GM23248 (cell line): ENCODE measurements around the gene TAB3. TPM values are rescaled to one million over a fixed set of nuclear protein-coding genes. Genes with fewer than 3 reads are reported as not detected.

Source experiments
- DNase-seq: peaks from one replicate; pipeline ENCODE4 v3.0.0-alpha.2; 2015
- H2AFZ ChIP-seq: fragments of 200-600 bp; sonication (generic); 2 replicates; pipeline ENCODE4 v1.6.1; 2016; ENCODE audit warnings: antibody characterized with exemption
- H3F3A ChIP-seq: fragments of 200-600 bp; sonication (generic); 2 replicates; pipeline ENCODE4 v1.6.1; 2016; ENCODE audit warnings: mild to moderate bottlenecking, antibody characterized with exemption, mixed run types; ENCODE audit not compliant: insufficient read depth
- H3K27ac ChIP-seq: fragments of 200-600 bp; sonication (generic); 2 replicates; pipeline ENCODE4 v1.5.1; 2016; ENCODE audit warnings: mild to moderate bottlenecking
- H3K27me3 ChIP-seq: fragments of 200-600 bp; sonication (generic); replicated peaks from 2 replicates; pipeline ENCODE4 v1.6.1; 2016; ENCODE audit warnings: mild to moderate bottlenecking; ENCODE audit not compliant: insufficient read depth
- H3K36me3 ChIP-seq: fragments of 200-600 bp; sonication (generic); 2 replicates; pipeline ENCODE4 v1.6.1; 2016; ENCODE audit warnings: low read depth, mild to moderate bottlenecking
- H3K4me1 ChIP-seq: fragments of 200-600 bp; sonication (generic); 2 replicates; pipeline ENCODE4 v1.6.1; 2016; ENCODE audit warnings: mild to moderate bottlenecking; ENCODE audit not compliant: insufficient read depth
- H3K4me2 ChIP-seq: fragments of 200-600 bp; sonication (generic); one replicate; pipeline ENCODE4 v1.6.1; 2016; ENCODE audit warnings: mild to moderate bottlenecking; ENCODE audit not compliant: unreplicated experiment
- H3K4me3 ChIP-seq: fragments of 200-600 bp; sonication (generic); 2 replicates; pipeline ENCODE4 v1.5.1; 2016; ENCODE audit warnings: mild to moderate bottlenecking
- H3K79me2 ChIP-seq: fragments of 200-600 bp; sonication (generic); 2 replicates; pipeline ENCODE4 v1.6.1; 2016; ENCODE audit warnings: mild to moderate bottlenecking; ENCODE audit not compliant: insufficient read depth
- H3K9ac ChIP-seq: fragments of 200-600 bp; sonication (generic); 2 replicates; pipeline ENCODE4 v1.6.1; 2016; ENCODE audit warnings: mild to moderate bottlenecking
- H3K9me2 ChIP-seq: fragments of 200-600 bp; sonication (generic); 2 replicates; pipeline ENCODE4 v1.6.1; 2016; ENCODE audit warnings: mixed run types, mild to moderate bottlenecking, moderate library complexity; ENCODE audit not compliant: insufficient read depth
- H3K9me3 ChIP-seq: fragments of 200-600 bp; sonication (generic); one replicate; pipeline ENCODE4 v1.6.1; 2017; ENCODE audit warnings: low read depth
- H4K20me1 ChIP-seq: fragments of 200-600 bp; sonication (generic); 2 replicates; pipeline ENCODE4 v1.6.0; 2016; ENCODE audit not compliant: insufficient read depth
- EZH2 ChIP-seq: fragments of 200-600 bp; sonication (generic); IDR thresholded peaks from 2 replicates; pipeline ENCODE4 v1.6.1; 2018; ENCODE audit warnings: antibody characterized with exemption, mild to moderate bottlenecking; ENCODE audit not compliant: insufficient read depth, poor library complexity, severe bottlenecking
- EZH2phosphoT487 ChIP-seq: fragments of 200-600 bp; sonication (generic); IDR thresholded peaks from 2 replicates; pipeline ENCODE4 v1.6.1; 2018; ENCODE audit warnings: antibody characterized with exemption, moderate library complexity, mild to moderate bottlenecking, low read depth; ENCODE audit not compliant: insufficient read depth
- WGBS, 2 experiments: methylation state at CpG; one replicate each; pipeline ENCODE4 v1.1.6; 2015 to 2017; ENCODE audit warnings: low lambda C conversion rate in 2 of 2, low coverage in 1 of 2; ENCODE audit errors: missing lambda C conversion rate in 2 of 2; 5-methylcytosine and 5-hydroxymethylcytosine counted together
- in situ Hi-C: fragments of 300-500 bp; cut with MboI; formaldehyde crosslinking; loops from 2 replicates; pipeline ENCODE4 v1.15.0; 2020
- polyA plus RNA-seq: library from polyadenylated mRNA; unstranded; fragments of >200 nt; fragmentation: Nextera tagmentation; extraction: Ambion mirVana; gene quantifications from 2 replicates; pipeline ENCODE4 v1.2.1, GENCODE V29; 2016
- total RNA-seq: library from RNA; depleted of rRNA; stranded (reverse); fragments of >200 nt; shearing (Covaris generic); gene quantifications from 2 replicates; pipeline ENCODE4 v1.2.3, GENCODE V29; 2014

The TAB3 gene
- total and polyA plus RNA-seq, 2 experiments from 2014 or later = 4.2 to 20.4 TPM

DNA sequence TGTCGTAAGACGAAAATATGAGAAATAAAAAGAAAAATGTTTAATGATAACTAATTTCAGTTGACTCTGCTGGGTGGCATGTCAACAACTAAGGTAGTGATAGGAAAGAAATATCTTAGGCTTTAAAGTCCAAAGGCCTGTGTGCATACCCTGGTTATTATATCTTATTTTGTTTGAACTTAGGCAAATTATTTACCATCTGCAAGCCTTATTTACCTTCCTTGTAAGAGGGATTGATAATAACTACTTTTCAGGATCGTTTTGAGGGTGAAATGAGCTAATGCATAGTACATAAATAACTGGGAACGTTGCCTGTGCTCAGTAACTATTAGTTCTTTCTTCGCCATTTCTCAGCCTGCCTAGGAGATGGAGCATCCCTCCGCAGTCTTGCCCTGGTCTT, 41.6 kb upstream of the TAB3 start:
- Histone ChIP-seq H3K27me3 (no peaks in the 10 kb centered on the region), H3K36me3 (no peaks in the 10 kb centered on the region), H3K79me2 (no peaks in the 10 kb centered on the region), H3K9ac (no peak overlapping the region), H3K4me2 (no peak overlapping the region), H3K4me1 (no peaks in the 10 kb centered on the region), H3K27ac (no peak overlapping the region), H3K9me3 (no peaks in the 10 kb centered on the region), H4K20me1 (no peaks in the 10 kb centered on the region), H3F3A (no peaks in the 10 kb centered on the region), H2AFZ (no peak overlapping the region), H3K9me2 (no peaks in the 10 kb centered on the region), H3K4me3 (no peak overlapping the region)
- DNase-seq = no peak
- TF ChIP-seq EZH2phosphoT487 (no peak), EZH2 (no peak)
- in situ Hi-C loops = no loop called here
- WGBS, 2 experiments = 51 to 52% methylated on average over 6 of the region's 6 CpGs

GRCh38 chrX:30930143-30930542, 41.1 kb upstream of the TAB3 start:
- TF ChIP-seq EZH2phosphoT487 = no peak
- no peak for TF ChIP-seq EZH2
- Histone ChIP-seq H3K4me1 (no peaks in the 10 kb centered on the region), H3K36me3 (no peaks in the 10 kb centered on the region), H3K9me2 (no peaks in the 10 kb centered on the region), H3K9me3 (no peaks in the 10 kb centered on the region), H3K4me2 (no peak overlapping the region), H3K9ac (no peak overlapping the region), H4K20me1 (no peaks in the 10 kb centered on the region), H3K27ac (no peak overlapping the region), H3F3A (no peaks in the 10 kb centered on the region), H3K79me2 (no peaks in the 10 kb centered on the region), H2AFZ (no peak overlapping the region), H3K4me3 (no peak overlapping the region), H3K27me3 (no peaks in the 10 kb centered on the region)
- in situ Hi-C loops = no loop called here
- no peak for DNase-seq
- 25 to 60% methylated on average over 1 of the region's 1 CpG for WGBS, 2 experiments

- Histone ChIP-seq H3K36me3 (no peaks in the 10 kb centered on the region), H3K9ac (no peak overlapping the region), H3K4me2 (no peak overlapping the region), H3F3A (no peaks in the 10 kb centered on the region), H3K9me2 (no peaks in the 10 kb centered on the region), H3K27me3 (no peaks in the 10 kb centered on the region), H3K4me3 (no peak overlapping the region), H3K27ac (no peak overlapping the region), H3K4me1 (no peaks in the 10 kb centered on the region), H3K79me2 (no peaks in the 10 kb centered on the region), H2AFZ (no peak overlapping the region), H3K9me3 (no peaks in the 10 kb centered on the region), H4K20me1 (no peaks in the 10 kb centered on the region)
- TF ChIP-seq EZH2phosphoT487 (no peak), EZH2 (no peak)
- DNase-seq = no peak
- whole genome bisulfite sequencing, 2 experiments = 77 to 82% methylated on average over 3 of the region's 3 CpGs
- in situ Hi-C loops = no loop called here
Measured at GRCh38 chrX:30920271-30920670, 31.2 kb upstream of the TAB3 start.

DNA sequence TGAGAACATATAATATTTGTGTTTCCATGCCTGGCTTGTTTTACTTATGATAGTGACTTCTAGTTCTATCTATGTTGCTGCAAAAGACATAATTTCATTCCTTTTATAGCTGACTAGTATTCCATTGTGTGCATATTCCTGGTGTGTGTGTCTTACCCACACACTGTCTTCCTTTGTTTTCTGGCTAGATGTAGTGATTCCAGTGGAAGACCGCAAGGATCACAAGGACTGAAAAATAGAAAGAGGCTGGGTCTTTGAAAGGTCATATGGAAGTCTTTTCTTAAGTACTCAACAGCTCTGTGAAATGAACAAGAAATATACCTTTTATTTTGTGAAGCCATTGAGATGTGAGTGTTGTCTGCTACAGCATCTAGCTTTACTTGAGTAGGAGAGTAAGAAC, 29.4 kb upstream of the TAB3 start:
- WGBS, 2 experiments = 46 to 64% methylated on average over 1 of the region's 1 CpG
- Histone ChIP-seq H3K4me3 (no peak overlapping the region), H3K4me2 (no peak overlapping the region), H3K79me2 (no peaks in the 10 kb centered on the region), H4K20me1 (no peaks in the 10 kb centered on the region), H3K9me2 (no peaks in the 10 kb centered on the region), H3K36me3 (no peaks in the 10 kb centered on the region), H3K27me3 (no peaks in the 10 kb centered on the region), H3K4me1 (no peaks in the 10 kb centered on the region), H3K27ac (no peak overlapping the region), H3K9me3 (no peaks in the 10 kb centered on the region), H3F3A (no peaks in the 10 kb centered on the region), H3K9ac (no peak overlapping the region), H2AFZ (no peak overlapping the region)
- no peak for DNase-seq
- in situ Hi-C loops = no loop called here
- no peak for TF ChIP-seq EZH2
- no peak for TF ChIP-seq EZH2phosphoT487

DNA sequence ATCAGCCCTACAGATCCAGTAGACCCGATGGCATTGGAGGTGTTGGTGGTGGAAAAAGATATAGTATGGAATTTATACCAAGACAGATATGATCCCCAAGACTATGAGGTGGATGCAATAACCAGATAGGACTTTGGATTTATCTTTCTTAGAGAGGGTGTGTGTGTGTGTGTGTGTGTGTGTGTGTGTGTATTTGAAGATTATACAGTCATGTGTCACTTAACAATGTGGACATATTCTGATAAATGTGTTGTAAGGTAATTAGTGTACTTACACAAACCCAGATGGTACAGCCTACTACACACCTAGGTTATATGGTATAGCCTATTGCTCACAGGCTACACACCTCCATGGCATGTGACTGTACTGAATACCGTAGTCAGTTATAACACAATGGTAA, 24.4 kb upstream of the TAB3 start:
- no peak for DNase-seq
- Histone ChIP-seq H3K4me1 (0 out of 2 replicates have a peak, but pooled peaks cover 12% of the 10 kb centered on the region), H3K9me2 (no peaks in the 10 kb centered on the region), H3K4me3 (no peak overlapping the region), H3K9me3 (no peaks in the 10 kb centered on the region), H3K9ac (no peak overlapping the region), H3K4me2 (no peak overlapping the region), H4K20me1 (no peaks in the 10 kb centered on the region), H3K79me2 (no peaks in the 10 kb centered on the region), H3K36me3 (no peaks in the 10 kb centered on the region), H3K27me3 (no peaks in the 10 kb centered on the region), H3F3A (no peaks in the 10 kb centered on the region), H2AFZ (no peak overlapping the region), H3K27ac (no peak overlapping the region)
- in situ Hi-C loops = no loop called here
- 34 to 55% methylated on average over 2 of the region's 2 CpGs for WGBS, 2 experiments
- TF ChIP-seq EZH2 = no peak
- TF ChIP-seq EZH2phosphoT487 = no peak
